ENCODE results near the gene HNRNPA3.

Gene HNRNPA3

GRCh38 chr2:177164584-177165052, 48.0 kb upstream of the HNRNPA3 start (continued):
- TF ChIP-seq ZNF350 (tag by site-specific recombination; IDR thresholded peaks at IDR 0.05) = no peak
- no peak for TF ChIP-seq ZNF302 (tag by site-specific recombination; IDR thresholded peaks at IDR 0.05; ENCODE audit: low read depth)
- TF ChIP-seq, protein P1, sequence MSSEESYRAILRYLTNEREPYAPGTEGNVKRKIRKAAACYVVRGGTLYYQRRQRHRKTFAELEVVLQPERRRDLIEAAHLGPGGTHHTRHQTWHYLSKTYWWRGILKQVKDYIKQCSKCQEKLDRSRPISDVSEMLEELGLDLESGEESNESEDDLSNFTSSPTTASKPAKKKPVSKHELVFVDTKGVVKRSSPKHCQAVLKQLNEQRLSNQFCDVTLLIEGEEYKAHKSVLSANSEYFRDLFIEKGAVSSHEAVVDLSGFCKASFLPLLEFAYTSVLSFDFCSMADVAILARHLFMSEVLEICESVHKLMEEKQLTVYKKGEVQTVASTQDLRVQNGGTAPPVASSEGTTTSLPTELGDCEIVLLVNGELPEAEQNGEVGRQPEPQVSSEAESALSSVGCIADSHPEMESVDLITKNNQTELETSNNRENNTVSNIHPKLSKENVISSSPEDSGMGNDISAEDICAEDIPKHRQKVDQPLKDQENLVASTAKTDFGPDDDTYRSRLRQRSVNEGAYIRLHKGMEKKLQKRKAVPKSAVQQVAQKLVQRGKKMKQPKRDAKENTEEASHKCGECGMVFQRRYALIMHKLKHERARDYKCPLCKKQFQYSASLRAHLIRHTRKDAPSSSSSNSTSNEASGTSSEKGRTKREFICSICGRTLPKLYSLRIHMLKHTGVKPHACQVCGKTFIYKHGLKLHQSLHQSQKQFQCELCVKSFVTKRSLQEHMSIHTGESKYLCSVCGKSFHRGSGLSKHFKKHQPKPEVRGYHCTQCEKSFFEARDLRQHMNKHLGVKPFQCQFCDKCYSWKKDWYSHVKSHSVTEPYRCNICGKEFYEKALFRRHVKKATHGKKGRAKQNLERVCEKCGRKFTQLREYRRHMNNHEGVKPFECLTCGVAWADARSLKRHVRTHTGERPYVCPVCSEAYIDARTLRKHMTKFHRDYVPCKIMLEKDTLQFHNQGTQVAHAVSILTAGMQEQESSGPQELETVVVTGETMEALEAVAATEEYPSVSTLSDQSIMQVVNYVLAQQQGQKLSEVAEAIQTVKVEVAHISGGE (tag by site-specific recombination; conservative IDR thresholded peaks at IDR 0.05; ENCODE audit: low read depth) = no peak
- TF ChIP-seq GFI1B (tag by site-specific recombination; IDR thresholded peaks at IDR 0.05) = no peak
- TF ChIP-seq ZBTB8A (tag by site-specific recombination; IDR thresholded peaks at IDR 0.05) = peak; percentile 45
- no peak for TF ChIP-seq ZNF585B (tag by site-specific recombination; IDR thresholded peaks at IDR 0.05)
- TF ChIP-seq TCF7L2 (IDR thresholded peaks at IDR 0.05; ENCODE audit: borderline replicate concordance, low read depth, low read length) = no peak
- TF ChIP-seq ATF2 (tag by site-specific recombination; IDR thresholded peaks at IDR 0.05; ENCODE audit: low read depth) = peak; percentile 80
- TF ChIP-seq ZNF292 (tag by site-specific recombination; IDR thresholded peaks at IDR 0.05; ENCODE audit: borderline replicate concordance, low read depth) = no peak
- no peak for TF ChIP-seq ZNF600 (tag by site-specific recombination; IDR thresholded peaks at IDR 0.05)
- no peak for TF ChIP-seq ZNF426 (tag by site-specific recombination; IDR thresholded peaks at IDR 0.05)
- 0 out of 2 replicates have a peak, but pooled peaks have one; percentile 44 for TF ChIP-seq ZNF558 (tag by site-specific recombination; IDR thresholded peaks at IDR 0.05)
- TF ChIP-seq ZNF544 (tag by site-specific recombination; IDR thresholded peaks at IDR 0.05) = no peak
- no peak for TF ChIP-seq ZNF529 (tag by site-specific recombination; IDR thresholded peaks at IDR 0.05; ENCODE audit: insufficient replicate concordance)
- no peak for TF ChIP-seq ZNF223 (tag by site-specific recombination; IDR thresholded peaks at IDR 0.05)
- TF ChIP-seq ZNF580 (tag by site-specific recombination; IDR thresholded peaks at IDR 0.05) = no peak
- TF ChIP-seq, protein P2, sequence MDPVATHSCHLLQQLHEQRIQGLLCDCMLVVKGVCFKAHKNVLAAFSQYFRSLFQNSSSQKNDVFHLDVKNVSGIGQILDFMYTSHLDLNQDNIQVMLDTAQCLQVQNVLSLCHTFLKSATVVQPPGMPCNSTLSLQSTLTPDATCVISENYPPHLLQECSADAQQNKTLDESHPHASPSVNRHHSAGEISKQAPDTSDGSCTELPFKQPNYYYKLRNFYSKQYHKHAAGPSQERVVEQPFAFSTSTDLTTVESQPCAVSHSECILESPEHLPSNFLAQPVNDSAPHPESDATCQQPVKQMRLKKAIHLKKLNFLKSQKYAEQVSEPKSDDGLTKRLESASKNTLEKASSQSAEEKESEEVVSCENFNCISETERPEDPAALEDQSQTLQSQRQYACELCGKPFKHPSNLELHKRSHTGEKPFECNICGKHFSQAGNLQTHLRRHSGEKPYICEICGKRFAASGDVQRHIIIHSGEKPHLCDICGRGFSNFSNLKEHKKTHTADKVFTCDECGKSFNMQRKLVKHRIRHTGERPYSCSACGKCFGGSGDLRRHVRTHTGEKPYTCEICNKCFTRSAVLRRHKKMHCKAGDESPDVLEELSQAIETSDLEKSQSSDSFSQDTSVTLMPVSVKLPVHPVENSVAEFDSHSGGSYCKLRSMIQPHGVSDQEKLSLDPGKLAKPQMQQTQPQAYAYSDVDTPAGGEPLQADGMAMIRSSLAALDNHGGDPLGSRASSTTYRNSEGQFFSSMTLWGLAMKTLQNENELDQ (tag by site-specific recombination; IDR thresholded peaks at IDR 0.05; ENCODE audit: low read depth) = no peak
- TF ChIP-seq ZNF184 (tag by site-specific recombination; IDR thresholded peaks at IDR 0.05) = 0 out of 2 replicates have a peak, but pooled peaks have one; percentile 14
- TF ChIP-seq MZF1 (tag by site-specific recombination; IDR thresholded peaks at IDR 0.05; ENCODE audit: borderline replicate concordance) = no peak
- TF ChIP-seq BCL11B (tag by site-specific recombination; IDR thresholded peaks at IDR 0.05; ENCODE audit: low read depth) = no peak
- TF ChIP-seq, protein P3, sequence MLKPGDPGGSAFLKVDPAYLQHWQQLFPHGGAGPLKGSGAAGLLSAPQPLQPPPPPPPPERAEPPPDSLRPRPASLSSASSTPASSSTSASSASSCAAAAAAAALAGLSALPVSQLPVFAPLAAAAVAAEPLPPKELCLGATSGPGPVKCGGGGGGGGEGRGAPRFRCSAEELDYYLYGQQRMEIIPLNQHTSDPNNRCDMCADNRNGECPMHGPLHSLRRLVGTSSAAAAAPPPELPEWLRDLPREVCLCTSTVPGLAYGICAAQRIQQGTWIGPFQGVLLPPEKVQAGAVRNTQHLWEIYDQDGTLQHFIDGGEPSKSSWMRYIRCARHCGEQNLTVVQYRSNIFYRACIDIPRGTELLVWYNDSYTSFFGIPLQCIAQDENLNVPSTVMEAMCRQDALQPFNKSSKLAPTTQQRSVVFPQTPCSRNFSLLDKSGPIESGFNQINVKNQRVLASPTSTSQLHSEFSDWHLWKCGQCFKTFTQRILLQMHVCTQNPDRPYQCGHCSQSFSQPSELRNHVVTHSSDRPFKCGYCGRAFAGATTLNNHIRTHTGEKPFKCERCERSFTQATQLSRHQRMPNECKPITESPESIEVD (tag by site-specific recombination; IDR thresholded peaks at IDR 0.05) = peak; percentile 77
- TF ChIP-seq ZNF394 (tag by site-specific recombination; IDR thresholded peaks at IDR 0.05; ENCODE audit: borderline replicate concordance) = no peak
- no peak for TF ChIP-seq ZNF514 (tag by site-specific recombination; IDR thresholded peaks at IDR 0.05)
- no peak for TF ChIP-seq RBAK (tag by site-specific recombination; IDR thresholded peaks at IDR 0.05)
- TF ChIP-seq, protein P4, sequence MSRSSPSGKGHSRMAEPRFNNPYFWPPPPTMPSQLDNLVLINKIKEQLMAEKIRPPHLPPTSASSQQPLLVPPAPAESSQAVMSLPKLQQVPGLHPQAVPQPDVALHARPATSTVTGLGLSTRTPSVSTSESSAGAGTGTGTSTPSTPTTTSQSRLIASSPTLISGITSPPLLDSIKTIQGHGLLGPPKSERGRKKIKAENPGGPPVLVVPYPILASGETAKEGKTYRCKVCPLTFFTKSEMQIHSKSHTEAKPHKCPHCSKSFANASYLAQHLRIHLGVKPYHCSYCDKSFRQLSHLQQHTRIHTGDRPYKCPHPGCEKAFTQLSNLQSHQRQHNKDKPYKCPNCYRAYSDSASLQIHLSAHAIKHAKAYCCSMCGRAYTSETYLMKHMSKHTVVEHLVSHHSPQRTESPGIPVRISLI (tag by site-specific recombination; IDR thresholded peaks at IDR 0.05) = 0 out of 2 replicates have a peak, but pooled peaks have one; percentile 60
- no peak for TF ChIP-seq ZSCAN23 (tag by site-specific recombination; IDR thresholded peaks at IDR 0.05)
- TF ChIP-seq ZNF664 (tag by site-specific recombination; IDR thresholded peaks at IDR 0.05) = no peak
- TF ChIP-seq SETDB1 (IDR thresholded peaks at IDR 0.05; ENCODE audit: insufficient read length, low read length) = no peak
- no peak for TF ChIP-seq ZNF214 (tag by site-specific recombination; IDR thresholded peaks at IDR 0.05; ENCODE audit: borderline replicate concordance)
- TF ChIP-seq SCRT1 (tag by site-specific recombination; IDR thresholded peaks at IDR 0.05; ENCODE audit: borderline replicate concordance) = no peak
- TF ChIP-seq ZNF792 (tag by site-specific recombination; IDR thresholded peaks at IDR 0.05) = no peak
